BJ (cell line): ENCODE data around the gene NLGN1. TPM values are rescaled to one million over a fixed set of nuclear protein-coding genes. Genes with fewer than 3 reads are reported as not detected.
A peak's percentile ranks its signal among the peaks of the same experiment; 100 is the strongest.

ENCODE experiments used
- CTCF ChIA-PET: fragments of 350-600 bp; formaldehyde crosslinking; extraction: SDS; loops from one replicate; lab custom pipeline; 2021; ENCODE audit warnings: antibody characterized with exemption, inconsistent platforms; lab: Yijun Ruan, JAX
- POLR2A ChIA-PET: fragments of 300-600 bp; sonication (Branson Sonifier 250); formaldehyde crosslinking; extraction: SDS; loops from one replicate; lab custom pipeline; 2021; ENCODE audit warnings: antibody characterized with exemption; lab: Charles Lee
- DNase-seq: peaks from one replicate; pipeline ENCODE4 v3.0.0-alpha.2; 2011; ENCODE audit warnings: low read depth
- H3K27me3 ChIP-seq: 2 replicates; pipeline ENCODE4 v1.6.0; 2011; ENCODE audit warnings: low read length; ENCODE audit not compliant: control insufficient read depth, insufficient read depth
- H3K36me3 ChIP-seq: 2 replicates; pipeline ENCODE4 v1.5.1; 2011; ENCODE audit warnings: low read length; ENCODE audit not compliant: control insufficient read depth, insufficient read depth
- H3K4me3 ChIP-seq: 2 replicates; pipeline ENCODE4 v1.5.1; 2011; ENCODE audit warnings: low read depth, mild to moderate bottlenecking, control low read depth, low read length
- polyA plus RNA-seq: library from polyadenylated mRNA; depleted of rRNA; stranded (reverse); fragments of >200 nt; gene quantifications from 2 replicates; pipeline ENCODE4 v1.2.3, GENCODE V29; 2011
- TF ChIP-seq, protein P1 (sequence below): IDR thresholded peaks from 2 replicates; pipeline ENCODE4 v1.5.1; 2011; ENCODE audit warnings: low read depth, mild to moderate bottlenecking, control low read depth, inconsistent platforms, low read length, moderate library complexity; ENCODE audit not compliant: insufficient read depth

Gene NLGN1
- polyA plus RNA-seq, 1 experiment: 15.5 TPM

- Histone ChIP-seq H3K4me3 (no peak overlapping the region), H3K27me3 (no peaks in the 10 kb centered on the region), H3K36me3 (no peaks in the 10 kb centered on the region)
- TF ChIP-seq, protein P1, sequence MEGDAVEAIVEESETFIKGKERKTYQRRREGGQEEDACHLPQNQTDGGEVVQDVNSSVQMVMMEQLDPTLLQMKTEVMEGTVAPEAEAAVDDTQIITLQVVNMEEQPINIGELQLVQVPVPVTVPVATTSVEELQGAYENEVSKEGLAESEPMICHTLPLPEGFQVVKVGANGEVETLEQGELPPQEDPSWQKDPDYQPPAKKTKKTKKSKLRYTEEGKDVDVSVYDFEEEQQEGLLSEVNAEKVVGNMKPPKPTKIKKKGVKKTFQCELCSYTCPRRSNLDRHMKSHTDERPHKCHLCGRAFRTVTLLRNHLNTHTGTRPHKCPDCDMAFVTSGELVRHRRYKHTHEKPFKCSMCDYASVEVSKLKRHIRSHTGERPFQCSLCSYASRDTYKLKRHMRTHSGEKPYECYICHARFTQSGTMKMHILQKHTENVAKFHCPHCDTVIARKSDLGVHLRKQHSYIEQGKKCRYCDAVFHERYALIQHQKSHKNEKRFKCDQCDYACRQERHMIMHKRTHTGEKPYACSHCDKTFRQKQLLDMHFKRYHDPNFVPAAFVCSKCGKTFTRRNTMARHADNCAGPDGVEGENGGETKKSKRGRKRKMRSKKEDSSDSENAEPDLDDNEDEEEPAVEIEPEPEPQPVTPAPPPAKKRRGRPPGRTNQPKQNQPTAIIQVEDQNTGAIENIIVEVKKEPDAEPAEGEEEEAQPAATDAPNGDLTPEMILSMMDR: no peak
- DNase-seq: no peak
- ChIA-PET CTCF (no interaction called here), POLR2A (no interaction called here)
Observed at GRCh38 chr3:174321548-174321947, 924.0 kb downstream of the NLGN1 start.

- Histone ChIP-seq H3K27me3 (no peaks in the 10 kb centered on the region), H3K4me3 (no peak overlapping the region), H3K36me3 (no peaks in the 10 kb centered on the region)
- TF ChIP-seq, protein P1: no peak
- POLR2A ChIA-PET: no interaction called here
- CTCF ChIA-PET: no interaction called here
- no peak for DNase-seq
Observed at GRCh38 chr3:174322789-174323188, 925.2 kb downstream of the NLGN1 start.

DNA sequence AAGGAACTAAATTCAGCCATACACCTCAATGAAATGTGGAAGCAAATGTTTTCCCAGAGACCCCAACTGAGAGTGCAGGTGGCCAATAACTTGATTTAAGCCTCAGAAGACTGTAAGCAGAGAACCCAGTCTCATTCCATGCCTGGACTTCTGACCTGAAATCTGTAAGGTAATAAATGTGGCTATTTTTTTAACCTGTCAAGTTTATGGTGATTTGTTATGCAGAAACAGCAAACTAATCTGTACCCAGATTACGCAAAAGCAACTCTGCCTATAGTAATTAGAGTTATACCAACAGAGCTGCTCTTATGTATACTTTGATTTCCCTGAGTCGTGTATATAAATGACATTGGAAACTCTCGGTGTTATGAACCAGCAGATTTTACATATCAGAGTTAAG lies 927.6 kb downstream of the NLGN1 start:
- no peak overlapping the region for H3K4me3 ChIP-seq
- H3K27me3 ChIP-seq: no peaks in the 10 kb centered on the region
- H3K36me3 ChIP-seq: no peaks in the 10 kb centered on the region
- ChIA-PET POLR2A (no interaction called here), CTCF (interaction anchor here (1.2 kb wide), 1 partner anchor 115 kb away, joined by 3 read pairs; no protein-coding TSS in a partner anchor)
- no peak for DNase-seq
- TF ChIP-seq, protein P1: no peak

DNA sequence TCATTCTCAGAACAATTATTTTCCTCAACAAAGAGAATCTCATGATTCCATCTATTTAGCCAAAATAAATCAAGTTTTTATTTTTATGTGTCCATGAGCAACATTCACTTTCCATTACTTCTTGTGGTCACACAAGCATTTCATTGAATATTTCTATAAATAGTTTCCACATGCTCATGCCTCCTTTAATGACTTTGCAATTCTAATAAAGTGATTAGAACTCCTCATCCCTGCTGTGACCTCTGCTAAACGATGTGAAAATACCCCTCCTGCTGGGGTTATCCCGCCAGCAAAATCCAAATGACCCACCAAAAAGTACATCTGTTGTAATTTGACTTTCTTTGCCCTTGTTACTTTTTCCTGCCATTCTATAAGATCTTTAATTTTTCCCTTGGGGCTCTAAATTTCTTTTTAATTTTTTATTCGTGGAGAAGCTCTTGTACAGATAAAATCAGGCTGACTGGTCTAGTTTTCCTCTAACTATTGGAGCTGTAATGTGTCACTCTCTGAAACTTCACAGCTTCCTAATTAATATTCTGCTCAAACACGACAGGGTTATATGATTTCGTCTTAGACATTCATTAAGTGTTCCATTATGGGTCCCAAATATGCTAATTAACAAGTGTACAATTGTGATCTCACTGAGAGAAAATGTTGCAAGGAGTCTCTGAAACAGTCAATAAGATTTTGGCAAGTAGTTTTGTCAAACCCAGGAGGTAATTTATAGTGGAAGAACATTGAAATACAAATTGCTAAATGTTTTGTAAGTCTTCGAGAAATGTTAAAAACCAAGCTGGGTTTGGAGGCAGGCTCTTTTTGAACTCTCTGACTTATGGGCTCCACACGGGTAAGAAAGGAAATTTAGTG lies 928.5 kb downstream of the NLGN1 start:
- peak; percentile 87 for DNase-seq
- no peak overlapping the region for H3K4me3 ChIP-seq
- CTCF ChIA-PET: interaction anchor here (1.2 kb wide), 1 partner anchor 114 kb away, joined by 3 read pairs; no protein-coding TSS in a partner anchor
- H3K27me3 ChIP-seq: no peaks in the 10 kb centered on the region
- POLR2A ChIA-PET: interaction anchor here (0.6 to 0.7 kb wide), 2 partner anchors 132 to 586 kb away, joined by 3 to 5 read pairs; no protein-coding TSS in a partner anchor
- TF ChIP-seq, protein P1: peak; percentile 33; the same call in 1 of the 2 replicates
- H3K36me3 ChIP-seq: no peaks in the 10 kb centered on the region; the same call in 1 of the 2 replicates

DNA sequence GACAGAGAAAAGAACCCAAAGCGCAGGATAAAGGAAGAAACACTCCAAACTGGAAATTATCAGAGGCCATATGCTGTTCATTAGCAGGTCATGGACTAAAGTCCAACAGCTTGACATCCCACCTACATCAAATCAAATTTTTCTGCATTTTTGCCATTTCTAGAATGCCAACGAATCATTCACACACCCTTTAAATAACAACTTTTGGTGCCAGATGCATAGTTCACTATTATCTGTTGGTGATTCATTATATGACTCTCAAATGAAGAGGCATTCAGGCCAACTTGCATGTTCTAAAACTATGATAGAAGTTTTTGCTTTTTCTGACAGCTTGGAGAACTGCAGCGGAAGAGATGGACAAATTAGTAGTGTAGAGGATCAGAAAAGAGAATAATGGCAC lies 931.8 kb downstream of the NLGN1 start:
- H3K4me3 ChIP-seq: no peak overlapping the region
- no peaks in the 10 kb centered on the region for H3K27me3 ChIP-seq
- DNase-seq: peak; percentile 53
- no peaks in the 10 kb centered on the region; the same call in 1 of the 2 replicates for H3K36me3 ChIP-seq
- ChIA-PET CTCF (interaction anchor here (1.0 kb wide), 1 partner anchor 14 kb away, joined by 3 read pairs; no protein-coding TSS in a partner anchor), POLR2A (interaction anchor here (0.7 kb wide), 1 partner anchor 1055 kb away, joined by 4 read pairs; no protein-coding TSS in a partner anchor)
- TF ChIP-seq, protein P1: no peak
